Measurements from ENCODE around the gene PTTG2.

- no peak for TF ChIP-seq CTCF (optimal IDR thresholded peaks at IDR 0.05 in 1 of 3, IDR thresholded peaks at IDR 0.05 in 1 of 3, conservative IDR thresholded peaks at IDR 0.05 in 1 of 3; ENCODE audit: extremely low read depth in 1 of 3, insufficient read depth in 2 of 3, low read length in 3 of 3)
- no peak for TF ChIP-seq EZH2 (IDR thresholded peaks at IDR 0.05; ENCODE audit: low read length)
Measured at GRCh38 chr4:37973441-37973840, 13.2 kb downstream of the PTTG2 start.
